ENCODE results near the gene CD7.
A peak's percentile ranks its signal among the peaks of the same experiment; 100 is the strongest.

The CD7 gene

GRCh38 chr17:82358465-82359350 is 41.3 kb upstream of the CD7 start, which contains the start of gene TEX19 (continued):
- TF ChIP-seq RBAK (tag by site-specific recombination; IDR thresholded peaks at IDR 0.05) (no peak), KLF17 (tag by site-specific recombination; IDR thresholded peaks at IDR 0.05) (0 out of 2 replicates have a peak, but pooled peaks have one; percentile 35), PATZ1 (tag by site-specific recombination; IDR thresholded peaks at IDR 0.05) (no peak), ZNF175 (tag by site-specific recombination; IDR thresholded peaks at IDR 0.05) (no peak), ZNF404 (tag by site-specific recombination; IDR thresholded peaks at IDR 0.05) (no peak), ZNF843 (tag by site-specific recombination; IDR thresholded peaks at IDR 0.05) (no peak), ZNF155 (tag by site-specific recombination; IDR thresholded peaks at IDR 0.05) (no peak), ZNF629 (tag by site-specific recombination; IDR thresholded peaks at IDR 0.05) (peak; percentile 27), ZNF366 (tag by site-specific recombination; conservative IDR thresholded peaks at IDR 0.05) (peak; percentile 58), ZEB2 (tag by site-specific recombination; IDR thresholded peaks at IDR 0.05) (peak; percentile 26; the same call in 1 of the 2 replicates), ZNF362 (tag by site-specific recombination; IDR thresholded peaks at IDR 0.05) (no peak), ZNF76 (tag by site-specific recombination; IDR thresholded peaks at IDR 0.05; ENCODE audit: borderline replicate concordance, low read depth) (peak; percentile 96), ZNF596 (tag by site-specific recombination; IDR thresholded peaks at IDR 0.05) (no peak), SP7 (tag by site-specific recombination; IDR thresholded peaks at IDR 0.05) (peak; percentile 42; the same call in 1 of the 2 replicates)
- TF ChIP-seq, protein P1, sequence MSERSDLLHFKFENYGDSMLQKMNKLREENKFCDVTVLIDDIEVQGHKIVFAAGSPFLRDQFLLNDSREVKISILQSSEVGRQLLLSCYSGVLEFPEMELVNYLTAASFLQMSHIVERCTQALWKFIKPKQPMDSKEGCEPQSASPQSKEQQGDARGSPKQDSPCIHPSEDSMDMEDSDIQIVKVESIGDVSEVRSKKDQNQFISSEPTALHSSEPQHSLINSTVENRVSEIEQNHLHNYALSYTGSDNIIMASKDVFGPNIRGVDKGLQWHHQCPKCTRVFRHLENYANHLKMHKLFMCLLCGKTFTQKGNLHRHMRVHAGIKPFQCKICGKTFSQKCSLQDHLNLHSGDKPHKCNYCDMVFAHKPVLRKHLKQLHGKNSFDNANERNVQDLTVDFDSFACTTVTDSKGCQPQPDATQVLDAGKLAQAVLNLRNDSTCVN (tag by site-specific recombination; optimal IDR thresholded peaks at IDR 0.05), result peak; percentile 6
- TF ChIP-seq, protein P2, sequence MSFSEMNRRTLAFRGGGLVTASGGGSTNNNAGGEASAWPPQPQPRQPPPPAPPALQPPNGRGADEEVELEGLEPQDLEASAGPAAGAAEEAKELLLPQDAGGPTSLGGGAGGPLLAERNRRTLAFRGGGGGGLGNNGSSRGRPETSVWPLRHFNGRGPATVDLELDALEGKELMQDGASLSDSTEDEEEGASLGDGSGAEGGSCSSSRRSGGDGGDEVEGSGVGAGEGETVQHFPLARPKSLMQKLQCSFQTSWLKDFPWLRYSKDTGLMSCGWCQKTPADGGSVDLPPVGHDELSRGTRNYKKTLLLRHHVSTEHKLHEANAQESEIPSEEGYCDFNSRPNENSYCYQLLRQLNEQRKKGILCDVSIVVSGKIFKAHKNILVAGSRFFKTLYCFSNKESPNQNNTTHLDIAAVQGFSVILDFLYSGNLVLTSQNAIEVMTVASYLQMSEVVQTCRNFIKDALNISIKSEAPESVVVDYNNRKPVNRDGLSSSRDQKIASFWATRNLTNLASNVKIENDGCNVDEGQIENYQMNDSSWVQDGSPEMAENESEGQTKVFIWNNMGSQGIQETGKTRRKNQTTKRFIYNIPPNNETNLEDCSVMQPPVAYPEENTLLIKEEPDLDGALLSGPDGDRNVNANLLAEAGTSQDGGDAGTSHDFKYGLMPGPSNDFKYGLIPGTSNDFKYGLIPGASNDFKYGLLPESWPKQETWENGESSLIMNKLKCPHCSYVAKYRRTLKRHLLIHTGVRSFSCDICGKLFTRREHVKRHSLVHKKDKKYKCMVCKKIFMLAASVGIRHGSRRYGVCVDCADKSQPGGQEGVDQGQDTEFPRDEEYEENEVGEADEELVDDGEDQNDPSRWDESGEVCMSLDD (tag by site-specific recombination; IDR thresholded peaks at IDR 0.05), result peak; percentile 62; the same call in 1 of the 2 replicates

- Histone ChIP-seq H3K4me3 (ENCODE audit: low read depth, low read length) (no peak overlapping the region), H3K9me3 (ENCODE audit: control insufficient read depth, insufficient read depth, low read depth, low read length) (no peaks in the 10 kb centered on the region), H3K36me3 (ENCODE audit: control insufficient read depth in 2 of 2, insufficient read depth in 1 of 2, low read length in 2 of 2) (no peaks in the 10 kb centered on the region), H3K27ac (ENCODE audit: extremely low read depth, low read depth, low read length) (no peak overlapping the region), H3K4me1 (ENCODE audit: control insufficient read depth, insufficient read depth, low read length) (no peaks in the 10 kb centered on the region)
- ChIA-PET POLR2A (interaction anchor here (1.1 kb wide), 1 partner anchor 65 kb away, joined by 4 read pairs; no protein-coding TSS in a partner anchor), CTCF (interaction anchor here (0.6 to 1.7 kb wide), 9 partner anchors 7 to 102 kb away, joined by 3 to 6 read pairs (median 4); no protein-coding TSS in a partner anchor)
- no peak for TF ChIP-seq ZNF777 (tag by site-specific recombination; IDR thresholded peaks at IDR 0.05; ENCODE audit: borderline replicate concordance)
- no peak for TF ChIP-seq ZNF555 (tag by site-specific recombination; conservative IDR thresholded peaks at IDR 0.05)
- TF ChIP-seq ZNF292 (tag by site-specific recombination; IDR thresholded peaks at IDR 0.05; ENCODE audit: borderline replicate concordance, low read depth), result no peak
- no peak for TF ChIP-seq ZNF776 (tag by site-specific recombination; IDR thresholded peaks at IDR 0.05; ENCODE audit: borderline replicate concordance)
- no peak for TF ChIP-seq ZNF514 (tag by site-specific recombination; IDR thresholded peaks at IDR 0.05)
- no peak for TF ChIP-seq ZBTB21 (tag by site-specific recombination; IDR thresholded peaks at IDR 0.05)
- no peak for TF ChIP-seq ZNF202 (tag by site-specific recombination; IDR thresholded peaks at IDR 0.05; ENCODE audit: borderline replicate concordance)
- TF ChIP-seq GLI2 (tag by site-specific recombination; IDR thresholded peaks at IDR 0.05; ENCODE audit: borderline replicate concordance, low read depth), result no peak
- no peak for TF ChIP-seq ZBTB20 (tag by site-specific recombination; IDR thresholded peaks at IDR 0.05)
- no peak for TF ChIP-seq ZIC2 (tag by site-specific recombination; IDR thresholded peaks at IDR 0.05)
- TF ChIP-seq ZNF558 (tag by site-specific recombination; IDR thresholded peaks at IDR 0.05), result no peak
- TF ChIP-seq KLF17 (tag by site-specific recombination; IDR thresholded peaks at IDR 0.05), result no peak
Measured at GRCh38 chr17:82357394-82357793, 40.0 kb upstream of the CD7 start.

All from HEK293 (cell line).